IPS DF 4.7 (cell line): ENCODE data around the gene BMP6.
"Not testable (repeated sequence)": the region's sequence is repeated elsewhere in the genome, so short reads cannot be mapped to it uniquely, and the experiment has no call there.

Experiments used
- DNase-seq: peaks from one replicate; pipeline ENCODE4 v3.0.0-alpha.2; 2013; ENCODE audit warnings: low spot score; ENCODE audit errors: extremely low read depth

The BMP6 gene

GRCh38 chr6:7882505-7883257, 156.8 kb downstream of the BMP6 start:
- DNase-seq, result no peak

GRCh38 chr6:7883381-7883780, 157.5 kb downstream of the BMP6 start:
- no peak for DNase-seq

GRCh38 chr6:7886132-7886531, 160.2 kb downstream of the BMP6 start:
- DNase-seq, result no peak

- DNase-seq, result no peak
Measured at GRCh38 chr6:7887278-7887991, 161.5 kb downstream of the BMP6 start.

GRCh38 chr6:7888587-7889357, 162.9 kb downstream of the BMP6 start:
- no peak for DNase-seq

- DNase-seq, result no peak
Measured at GRCh38 chr6:7891078-7891872, 165.4 kb downstream of the BMP6 start.

- not testable (repeated sequence) for DNase-seq
Measured at GRCh38 chr6:7892367-7892766, 166.5 kb downstream of the BMP6 start.

- no peak for DNase-seq
Measured at GRCh38 chr6:7893342-7893741, 167.4 kb downstream of the BMP6 start.

- no peak for DNase-seq
Measured at GRCh38 chr6:7894262-7895124, 168.6 kb downstream of the BMP6 start.

- no peak for DNase-seq
Measured at GRCh38 chr6:7895125-7895423, 169.2 kb downstream of the BMP6 start.

GRCh38 chr6:7896465-7896987, 170.6 kb downstream of the BMP6 start:
- DNase-seq, result no peak

GRCh38 chr6:7897461-7898192, 171.7 kb downstream of the BMP6 start:
- no peak for DNase-seq

GRCh38 chr6:7898193-7898586, 172.3 kb downstream of the BMP6 start:
- not testable (repeated sequence) for DNase-seq

- DNase-seq, result no peak
Measured at GRCh38 chr6:7899101-7899888, 173.4 kb downstream of the BMP6 start.

GRCh38 chr6:7899889-7900213, 174.0 kb downstream of the BMP6 start:
- no peak for DNase-seq

GRCh38 chr6:7900621-7901020, 174.7 kb downstream of the BMP6 start:
- no peak for DNase-seq

GRCh38 chr6:7901056-7901455, 175.2 kb downstream of the BMP6 start:
- DNase-seq, result no peak

GRCh38 chr6:7901780-7902179, 175.9 kb downstream of the BMP6 start:
- no peak for DNase-seq

- no peak for DNase-seq
Measured at GRCh38 chr6:7902221-7902620, 176.3 kb downstream of the BMP6 start.
